Measurements from ENCODE around the gene AGAP1.

The AGAP1 gene

DNA sequence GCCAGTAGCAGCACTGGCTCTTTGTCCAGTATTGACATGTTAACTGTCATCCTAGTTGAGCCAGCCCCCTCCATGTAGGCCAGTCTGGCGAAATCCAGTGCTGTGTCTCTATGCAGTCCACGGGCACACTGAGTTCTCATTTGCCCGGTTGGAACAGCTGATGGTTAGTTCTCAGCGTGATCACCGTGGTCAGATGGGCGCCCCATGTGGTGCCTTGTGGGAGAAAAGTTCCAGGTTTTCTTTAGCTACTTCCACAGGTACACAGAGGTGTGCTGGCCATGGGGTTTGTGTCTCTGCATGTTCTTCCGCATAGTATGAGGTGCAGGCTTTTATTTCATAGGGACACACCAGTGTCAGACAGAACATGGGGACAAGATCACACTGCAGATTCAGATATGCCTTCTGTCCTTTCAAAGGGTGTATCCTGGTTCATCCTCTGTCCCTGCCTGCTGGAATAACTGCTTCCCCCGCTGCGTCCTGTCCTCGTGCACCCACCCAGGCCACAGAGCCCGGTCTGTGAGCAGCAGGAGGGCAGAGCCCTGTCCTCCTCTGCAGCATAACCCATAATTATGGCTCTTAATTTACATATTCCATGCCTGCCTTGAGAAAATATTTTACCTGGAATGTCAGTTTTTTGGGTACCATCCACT, 340.3 kb downstream of the AGAP1 start:
- peak; percentile 5 for DNase-seq

DNA sequence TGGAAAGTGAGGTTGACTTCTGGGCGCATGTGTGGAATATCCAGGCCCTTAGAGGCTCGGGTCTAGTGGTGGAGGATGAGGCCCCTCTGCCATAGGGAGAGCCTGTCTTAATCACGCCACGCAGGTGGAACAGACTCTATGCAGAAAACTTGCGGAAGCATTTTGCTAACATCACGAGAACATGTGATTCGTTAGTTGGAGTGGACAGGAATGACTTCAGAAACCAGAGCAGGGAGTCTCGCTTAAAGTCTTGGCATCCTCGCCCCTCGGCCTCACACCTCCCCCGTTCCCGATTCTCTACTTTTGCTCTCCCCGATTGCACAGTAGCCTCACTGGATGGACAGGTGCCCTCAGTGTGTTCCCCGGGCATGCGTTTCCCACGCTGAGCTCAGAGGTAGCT, 340.9 kb downstream of the AGAP1 start:
- DNase-seq, result no peak

DNA sequence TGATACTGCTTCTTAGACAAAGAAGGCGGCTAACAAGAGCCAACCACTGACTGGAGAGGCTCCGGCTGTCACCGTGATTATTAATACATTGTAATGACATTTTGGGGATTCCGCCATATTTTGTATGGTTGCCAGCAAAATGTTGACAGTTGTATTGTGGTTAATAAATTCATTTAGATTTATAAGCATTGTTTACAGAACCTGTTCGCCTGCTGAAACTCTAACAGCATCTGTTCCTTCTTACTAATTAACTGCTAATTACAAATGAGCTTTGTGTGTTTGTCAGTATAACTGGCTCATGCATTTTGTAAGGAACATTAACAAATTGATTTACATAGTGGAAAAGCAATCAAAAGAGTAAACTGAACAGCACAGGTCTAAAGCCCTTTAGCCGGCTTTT, 342.0 kb downstream of the AGAP1 start:
- no peak for DNase-seq

DNA sequence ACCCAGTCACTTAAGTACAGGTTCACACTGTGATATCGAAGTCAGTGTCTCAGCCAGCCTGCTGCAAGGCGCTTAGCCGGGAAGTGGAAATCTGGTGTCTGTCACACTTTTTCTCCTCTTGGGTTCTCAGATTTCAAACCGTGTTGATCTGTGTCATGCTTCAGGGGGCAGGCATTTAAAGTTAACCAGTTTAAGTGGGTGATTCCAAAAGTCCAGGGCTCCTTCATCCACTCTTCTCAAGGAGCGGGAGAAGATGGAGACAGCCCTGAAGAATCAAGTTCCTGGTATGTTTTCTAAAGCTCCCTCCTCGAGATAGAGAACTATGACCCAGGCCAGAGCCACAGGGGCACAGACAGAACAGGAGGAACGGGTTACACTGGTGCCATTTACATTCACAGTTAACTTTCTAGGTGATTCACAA, 342.7 kb downstream of the AGAP1 start:
- peak; percentile 26 for DNase-seq

DNA sequence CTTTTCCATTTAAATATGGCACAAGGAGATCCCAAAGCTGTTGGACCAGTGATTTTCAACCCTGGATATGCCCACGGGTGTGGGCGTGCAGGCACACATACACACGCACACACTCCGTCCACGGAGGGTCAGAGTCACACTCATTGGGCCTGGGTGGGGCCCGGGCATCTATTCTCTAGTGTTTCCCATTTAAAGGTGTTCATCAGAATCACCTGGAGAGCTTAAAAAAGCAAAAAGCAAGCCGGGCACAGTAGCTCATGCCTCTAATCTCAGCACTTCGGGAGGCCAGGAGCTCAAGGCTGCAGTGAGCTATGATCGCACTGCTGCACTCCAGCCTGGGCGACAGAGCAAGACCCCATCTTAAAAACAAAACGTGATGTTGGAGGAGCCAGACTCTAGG, 345.4 kb downstream of the AGAP1 start:
- no peak for DNase-seq

DNA sequence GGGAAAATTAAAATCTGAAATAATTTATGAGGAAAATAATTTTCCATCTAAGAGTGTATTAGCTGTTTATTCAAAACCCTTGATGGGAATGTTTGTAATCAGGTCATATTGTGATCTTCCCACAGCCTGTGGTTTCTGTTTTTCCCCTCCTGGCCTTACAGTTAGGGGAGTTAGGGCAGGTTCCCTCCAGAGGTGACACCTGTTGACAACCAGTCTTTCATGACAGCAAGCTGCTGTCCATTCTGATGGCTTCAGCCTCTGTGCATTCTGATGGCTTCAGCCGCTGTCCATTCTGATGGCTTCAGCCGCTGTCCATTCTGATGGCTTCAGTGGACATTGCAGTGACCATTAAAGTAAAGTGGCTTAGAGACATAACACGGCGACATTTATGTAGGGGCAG, 346.1 kb downstream of the AGAP1 start:
- no peak for DNase-seq

GRCh38 chr2:235841863-235842262, 348.0 kb downstream of the AGAP1 start:
- no peak for DNase-seq

- no peak for DNase-seq
Observed at GRCh38 chr2:235842941-235843340, 349.1 kb downstream of the AGAP1 start.

DNA sequence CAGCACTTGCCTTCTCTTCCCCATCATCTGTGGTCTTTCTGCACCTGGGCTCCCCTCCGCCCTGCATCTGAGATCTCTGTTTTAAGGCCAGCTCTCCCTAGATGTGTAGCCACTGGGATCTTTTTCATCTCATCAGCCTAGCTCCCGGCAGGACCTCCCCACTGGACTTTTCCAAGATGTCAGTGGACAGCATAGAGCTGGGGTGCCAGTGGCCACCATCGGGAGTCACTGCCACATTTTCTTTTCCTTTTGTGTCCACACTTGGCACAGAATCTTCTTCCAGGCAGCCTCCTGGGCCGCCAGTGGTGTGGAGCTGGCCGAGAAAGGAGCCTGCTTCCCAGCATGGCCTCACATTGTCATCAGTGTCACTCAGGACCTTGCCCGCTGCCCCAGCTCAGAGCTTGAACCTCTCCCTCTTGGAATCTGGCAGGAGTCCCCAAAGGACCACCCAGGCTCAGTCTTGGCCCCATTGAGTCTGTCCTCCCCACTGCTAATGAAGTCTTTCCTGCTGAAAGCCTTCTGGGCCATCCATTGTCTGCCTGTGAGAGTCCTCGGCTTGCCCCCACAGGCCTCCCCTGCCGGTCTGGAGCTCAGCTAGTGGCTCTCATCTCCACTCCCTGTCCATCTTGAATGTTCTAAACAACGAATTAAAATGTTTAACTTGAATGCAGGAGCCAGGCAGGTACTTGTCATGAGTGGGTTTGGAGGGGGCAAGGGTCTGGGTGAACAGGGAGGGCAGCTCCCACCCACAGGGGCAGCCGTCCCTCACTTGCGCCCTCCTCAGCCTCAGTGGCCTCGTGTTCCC, 349.9 kb downstream of the AGAP1 start:
- DNase-seq, result no peak

DNA sequence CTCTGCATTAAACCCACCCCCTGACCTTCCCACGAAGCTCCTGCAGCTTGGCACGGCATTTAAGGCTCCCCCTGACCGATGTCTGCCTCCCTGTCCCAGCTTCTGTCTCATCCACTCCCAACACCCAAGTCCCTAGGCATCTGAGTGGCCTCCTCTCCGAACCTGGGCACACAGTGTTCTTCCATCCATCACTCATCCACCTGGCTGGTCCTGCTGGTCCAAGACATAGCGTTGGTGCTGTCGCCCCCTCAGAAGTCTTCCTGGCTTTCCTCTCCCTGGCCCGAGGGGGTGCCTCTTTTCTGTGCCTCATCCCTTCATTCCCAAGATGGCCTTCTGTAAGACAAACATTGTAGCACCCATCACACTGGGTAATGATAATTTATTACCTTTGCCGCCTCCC, 350.7 kb downstream of the AGAP1 start:
- DNase-seq, result no peak

DNA sequence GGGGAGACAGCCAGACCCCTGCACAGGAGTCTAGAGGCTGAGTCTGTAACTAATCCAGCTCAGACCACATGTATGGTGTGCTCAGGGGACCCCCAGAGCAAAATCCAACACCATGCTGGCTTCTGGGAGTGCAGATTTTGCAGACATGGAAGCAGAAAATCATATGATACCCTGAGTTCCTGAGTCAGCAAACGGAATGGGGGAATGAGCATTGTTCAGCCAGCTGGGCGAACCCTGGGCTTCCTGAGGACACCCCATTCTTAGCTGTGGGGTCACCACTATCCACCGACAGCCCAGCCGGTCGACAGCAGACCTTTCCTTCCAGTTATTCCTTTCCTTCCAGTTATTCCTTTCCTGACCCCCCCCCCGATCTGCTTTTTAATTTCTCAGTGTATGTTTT, 351.4 kb downstream of the AGAP1 start:
- no peak for DNase-seq

- no peak for DNase-seq
Observed at GRCh38 chr2:235847576-235847975, 353.7 kb downstream of the AGAP1 start.

DNA sequence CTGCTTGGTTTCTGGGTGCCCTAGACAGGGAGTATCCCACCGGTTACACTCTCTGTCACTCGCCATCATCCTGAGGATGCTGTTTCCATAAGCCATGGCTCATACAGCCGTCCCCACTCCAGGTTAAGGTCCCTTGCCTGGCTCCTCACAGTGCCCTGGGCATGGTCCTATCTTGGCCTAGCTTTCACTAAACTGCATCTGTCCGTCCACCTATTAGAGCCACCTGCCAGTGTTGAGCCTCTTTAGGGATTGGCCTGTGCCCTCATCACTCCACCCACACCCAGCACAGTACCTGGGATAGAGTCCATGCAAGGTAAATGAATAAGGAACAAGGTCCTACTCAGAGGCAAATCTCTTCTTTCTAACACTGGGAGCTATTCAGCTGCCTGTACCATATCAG, 354.2 kb downstream of the AGAP1 start:
- DNase-seq, result no peak

DNA sequence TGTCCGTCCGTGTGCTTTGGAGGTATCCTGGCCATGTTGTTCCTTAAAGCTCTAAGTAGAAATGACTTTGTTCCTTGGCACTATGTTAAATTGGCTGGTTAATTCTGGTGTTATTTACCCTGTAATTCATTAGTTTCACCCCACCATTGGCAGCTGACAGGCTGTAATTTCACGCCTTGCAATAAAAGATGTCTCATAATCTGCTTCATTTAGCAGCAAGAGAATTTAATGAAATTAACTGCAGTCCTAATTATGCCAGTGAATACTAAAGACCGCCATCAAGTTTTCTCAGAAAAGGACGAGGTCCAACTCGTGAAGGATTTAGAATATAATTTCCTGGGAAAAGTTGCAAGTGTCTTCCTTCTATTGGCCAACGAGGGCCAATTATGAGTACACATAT, 355.1 kb downstream of the AGAP1 start:
- DNase-seq, result no peak

GRCh38 chr2:235849489-235849888, 355.6 kb downstream of the AGAP1 start:
- no peak for DNase-seq

GRCh38 chr2:235850289-235850688, 356.4 kb downstream of the AGAP1 start:
- no peak for DNase-seq

DNA sequence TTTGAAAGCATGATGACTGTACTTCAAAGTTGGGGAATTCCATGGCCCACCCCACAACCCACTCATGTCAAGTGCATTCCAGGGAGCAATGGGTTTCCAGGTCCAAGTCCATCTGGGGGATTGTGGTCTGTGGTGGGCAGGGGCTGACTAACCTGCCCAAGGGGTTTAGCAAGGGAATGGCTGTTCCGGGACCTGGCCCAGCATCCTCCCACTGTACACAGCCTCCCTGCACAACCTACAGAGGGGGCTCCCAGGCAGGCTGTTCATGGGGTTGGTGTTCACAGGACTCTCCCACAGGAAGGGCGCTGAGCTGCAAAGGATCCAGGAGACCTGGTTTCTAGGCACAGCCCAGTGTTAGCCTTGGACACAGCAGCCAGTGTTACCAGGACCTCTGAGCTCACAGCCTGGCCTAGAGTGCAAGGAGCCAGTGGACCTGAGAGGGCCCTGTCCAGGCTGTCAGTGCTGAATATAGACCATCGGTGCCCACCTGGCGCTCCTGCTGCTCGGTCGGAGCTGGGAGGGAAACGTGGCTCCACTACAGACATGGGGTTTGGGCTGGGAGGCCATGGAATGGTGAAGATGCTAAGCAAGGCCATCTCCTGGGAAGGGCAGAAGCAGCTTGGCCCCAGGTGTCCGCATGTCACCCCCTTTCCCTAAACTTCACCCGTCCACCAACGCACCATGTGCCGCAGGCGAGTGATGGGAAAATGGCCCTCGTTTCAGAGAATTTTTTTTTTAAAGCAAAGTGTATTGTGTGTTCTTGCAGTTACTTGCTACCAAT, 357.1 kb downstream of the AGAP1 start:
- no peak for DNase-seq

GRCh38 chr2:235851828-235852525, 358.1 kb downstream of the AGAP1 start:
- no peak for DNase-seq

- no peak for DNase-seq
Observed at GRCh38 chr2:235852526-235852920, 358.7 kb downstream of the AGAP1 start.

- DNase-seq, result no peak
Observed at GRCh38 chr2:235854276-235854675, 360.4 kb downstream of the AGAP1 start.

- no peak for DNase-seq
Observed at GRCh38 chr2:235855011-235855410, 361.2 kb downstream of the AGAP1 start.

- DNase-seq, result no peak
Observed at GRCh38 chr2:235856151-235856854, 362.5 kb downstream of the AGAP1 start.

DNA sequence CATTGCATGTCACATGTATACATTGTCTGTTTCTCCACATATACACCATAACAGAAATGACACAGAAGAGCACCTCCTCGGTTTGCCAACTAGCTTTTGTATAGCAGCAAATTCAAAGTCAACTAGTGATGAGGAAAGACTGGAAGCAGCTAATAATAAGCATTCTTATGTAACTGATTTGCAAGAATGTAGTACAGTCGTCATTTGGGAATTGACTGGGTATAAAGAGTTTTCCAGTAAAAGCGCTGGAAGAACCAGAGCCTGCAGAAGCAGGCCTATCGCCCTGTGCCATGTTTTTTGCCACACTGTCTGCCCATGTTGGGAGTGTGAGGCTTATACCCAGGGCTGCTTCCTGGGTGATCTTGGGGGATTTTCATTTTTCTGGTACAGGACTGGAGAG, 363.8 kb downstream of the AGAP1 start:
- DNase-seq, result no peak

Data from DMS53 (cell line).